LNCaP clone FGC (cell line): ENCODE measurements around the gene ADK.

Source experiments
- DNase-seq: peaks from one replicate; pipeline ENCODE4 v3.0.0-alpha.2; 2011; ENCODE audit warnings: low read depth
- H3K4me3 ChIP-seq: 2 replicates; pipeline ENCODE4 v1.5.1; 2011; ENCODE audit warnings: mild to moderate bottlenecking, low read depth, low read length, control low read depth
- CTCF ChIP-seq: IDR thresholded peaks from 2 replicates; pipeline ENCODE4 v1.5.1; 2012; ENCODE audit warnings: mild to moderate bottlenecking; ENCODE audit not compliant: control insufficient read depth, insufficient read depth; ENCODE audit errors: extremely low read depth

Gene ADK

DNA sequence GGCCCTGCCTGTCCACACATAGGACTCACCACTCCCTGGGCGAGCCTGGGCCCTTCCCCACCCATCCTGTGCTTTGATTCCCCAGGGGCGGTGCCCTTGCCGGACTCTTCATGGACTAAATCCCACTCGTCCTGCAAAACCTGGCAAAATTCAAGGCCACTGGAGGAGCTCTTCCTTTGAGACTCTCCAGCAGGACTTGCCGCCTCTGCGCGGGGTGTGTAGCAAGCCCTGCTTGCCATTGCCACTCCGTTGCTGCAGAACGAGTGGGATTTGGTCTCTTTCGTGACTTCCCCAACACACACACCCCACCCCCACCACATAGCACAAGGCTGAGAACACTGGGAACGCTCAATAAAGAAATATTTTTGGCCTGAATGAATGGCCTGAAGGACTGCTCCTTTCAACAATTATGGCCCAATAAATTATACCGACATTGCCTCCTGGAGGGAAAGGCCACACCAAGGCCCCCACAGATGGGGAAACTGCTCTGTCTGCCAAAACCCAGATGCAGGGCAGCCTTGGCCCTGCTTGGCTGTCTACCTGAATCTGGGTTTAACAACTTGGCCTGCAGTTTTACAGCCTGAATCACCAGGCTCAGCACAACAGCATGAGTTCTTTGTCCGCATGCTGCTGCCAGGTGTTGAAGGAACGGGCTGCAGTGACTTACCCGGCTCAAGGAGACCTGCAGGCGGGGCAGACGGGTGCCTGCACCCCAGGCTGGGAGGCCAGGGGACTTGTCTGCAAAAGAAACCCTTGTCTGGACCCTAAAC is 602.6 kb downstream of the ADK start:
- no peak overlapping the region for H3K4me3 ChIP-seq
- peak; percentile 78 for DNase-seq
- TF ChIP-seq CTCF = no peak

GRCh38 chr10:74754381-74754821 is 603.4 kb downstream of the ADK start:
- no peak for TF ChIP-seq CTCF
- no peak for DNase-seq
- H3K4me3 ChIP-seq = no peak overlapping the region

DNA sequence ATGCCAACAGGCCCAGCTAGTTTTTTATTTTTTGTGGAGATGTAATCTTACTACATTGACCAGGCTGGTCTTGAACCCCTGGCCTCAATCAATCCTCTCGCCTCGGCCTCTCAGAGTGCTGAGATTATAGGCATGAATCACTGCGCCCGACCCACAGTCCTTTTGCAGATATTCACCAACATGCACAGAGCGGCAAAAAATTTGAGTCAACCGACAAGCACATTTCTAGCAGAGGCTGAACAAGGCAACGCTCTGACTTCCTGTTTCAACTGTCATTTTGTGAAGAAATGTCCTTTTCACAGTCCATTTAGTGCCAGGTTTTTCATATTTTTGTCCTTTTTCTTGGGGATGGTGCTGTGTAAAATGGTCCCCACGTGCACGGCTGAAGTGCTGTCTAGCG is 604.3 kb downstream of the ADK start:
- H3K4me3 ChIP-seq = no peak overlapping the region
- no peak for TF ChIP-seq CTCF
- no peak for DNase-seq
